Activated CD4-positive, alpha-beta T cell treated with anti-CD3 and anti-CD28 coated beads, Interleukin-2, amount 10 ng/mL, durations not matched to agents 24 days and 14 days (primary cell): ENCODE results near the gene BOD1. TPM values are rescaled to one million over a fixed set of nuclear protein-coding genes. Genes with fewer than 3 reads are reported as not detected.

ENCODE experiments used
- DNase-seq: peaks from one replicate; pipeline ENCODE4 v3.0.0; 2022
- H3K27ac Mint-ChIP-seq: one replicate; pipeline ENCODE4 v1.8.0; 2022; ENCODE audit warnings: mild to moderate bottlenecking, mixed read lengths
- H3K27me3 Mint-ChIP-seq: one replicate; pipeline ENCODE4 v1.8.0; 2022; ENCODE audit warnings: mixed read lengths
- H3K36me3 Mint-ChIP-seq: one replicate; pipeline ENCODE4 v1.8.0; 2022; ENCODE audit warnings: low read depth, mild to moderate bottlenecking, mixed read lengths
- H3K4me1 Mint-ChIP-seq: one replicate; pipeline ENCODE4 v1.8.0; 2021; ENCODE audit warnings: mixed read lengths
- H3K4me3 Mint-ChIP-seq: one replicate; pipeline ENCODE4 v1.8.0; 2022; ENCODE audit warnings: mild to moderate bottlenecking, moderate library complexity, mixed read lengths
- H3K9me3 Mint-ChIP-seq: one replicate; pipeline ENCODE4 v1.8.0; 2021; ENCODE audit warnings: mixed read lengths
- intact Hi-C: fragments of 100-400 bp; cut with micrococcal nuclease; formaldehyde crosslinking; loops from one replicate; pipeline ENCODE4 v1.15.1; 2023
- total RNA-seq: library from RNA; stranded (reverse); gene quantifications from 2 replicates; pipeline ENCODE4 v1.2.3, GENCODE V29; 2022

BOD1 gene
- total RNA-seq, 1 donor from 2014 or later = 31.2 TPM

- Mint-ChIP-seq H3K36me3 (peaks cover 24% of the 10 kb centered on the region), H3K27ac (peak overlapping the region; percentile 95), H3K9me3 (no peaks in the 10 kb centered on the region), H3K4me1 (peaks cover 32% of the 10 kb centered on the region), H3K27me3 (no peaks in the 10 kb centered on the region), H3K4me3 (peak overlapping the region; percentile 95)
- peak; percentile 91 for DNase-seq
- intact Hi-C loops = loop anchor here (1.0 to 10.0 kb wide), 5 partner anchors 272 to 841 kb away; partner anchors contain the start of genes CPEB4, DUSP1, RPL26L1 and STC2
These were observed 420 bp downstream of the BOD1 start for GRCh38 chr5:173615884-173616576.

- Mint-ChIP-seq H3K4me1 (peaks cover 32% of the 10 kb centered on the region), H3K9me3 (no peaks in the 10 kb centered on the region), H3K27me3 (no peaks in the 10 kb centered on the region), H3K27ac (peak overlapping the region; percentile 20), H3K4me3 (peak overlapping the region; percentile 95), H3K36me3 (peaks cover 31% of the 10 kb centered on the region)
- no peak for DNase-seq
- intact Hi-C loops = loop anchor here (10.0 kb wide), 1 partner anchor 840 kb away; the partner anchor contains the start of gene DUSP1
These were observed 1.9 kb downstream of the BOD1 start for GRCh38 chr5:173614591-173614990.

GRCh38 chr5:173613433-173614159 is 2.9 kb downstream of the BOD1 start:
- Mint-ChIP-seq H3K4me3 (no peak overlapping the region), H3K27ac (no peak overlapping the region), H3K4me1 (peaks cover 30% of the 10 kb centered on the region), H3K9me3 (no peaks in the 10 kb centered on the region), H3K27me3 (no peaks in the 10 kb centered on the region), H3K36me3 (peaks cover 33% of the 10 kb centered on the region)
- intact Hi-C loops = loop anchor here (10.0 kb wide), 1 partner anchor 839 kb away; the partner anchor contains the start of gene DUSP1
- no peak for DNase-seq

- Mint-ChIP-seq H3K9me3 (no peaks in the 10 kb centered on the region), H3K36me3 (peaks cover 36% of the 10 kb centered on the region), H3K27me3 (no peaks in the 10 kb centered on the region), H3K27ac (no peak overlapping the region), H3K4me3 (no peak overlapping the region), H3K4me1 (peaks cover 30% of the 10 kb centered on the region)
- intact Hi-C loops = loop anchor here (10.0 kb wide), 1 partner anchor 838 kb away; the partner anchor contains the start of gene DUSP1
- DNase-seq = no peak
These were observed 3.5 kb downstream of the BOD1 start for GRCh38 chr5:173612948-173613347.

DNA sequence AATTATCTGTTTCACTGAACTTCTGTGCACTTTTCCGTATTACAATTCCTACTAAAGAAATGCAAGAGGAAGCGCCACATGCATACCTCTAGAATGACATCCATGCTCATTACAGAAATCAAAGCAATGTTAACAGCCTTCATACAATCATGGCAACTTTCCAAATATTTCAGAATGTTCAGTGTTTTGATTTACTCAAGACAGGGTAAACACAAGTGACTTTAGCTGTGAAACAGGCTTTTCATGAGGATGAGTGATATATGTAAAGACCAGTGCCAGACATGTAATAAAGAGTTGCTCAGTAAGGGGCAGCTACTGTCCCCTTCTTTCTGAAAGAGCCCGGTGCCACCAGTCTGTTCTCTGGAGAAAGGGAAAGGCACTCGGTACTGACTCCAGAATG is 4.7 kb downstream of the BOD1 start:
- Mint-ChIP-seq H3K27ac (no peak overlapping the region), H3K4me1 (peaks cover 25% of the 10 kb centered on the region), H3K36me3 (peaks cover 46% of the 10 kb centered on the region), H3K27me3 (no peaks in the 10 kb centered on the region), H3K9me3 (no peaks in the 10 kb centered on the region), H3K4me3 (no peak overlapping the region)
- no peak for DNase-seq
- intact Hi-C loops = loop anchor here (10.0 kb wide), 1 partner anchor 837 kb away; the partner anchor contains the start of gene DUSP1

- no peak overlapping the region for H3K4me3 Mint-ChIP-seq
- intact Hi-C loops = no loop called here
- no peak overlapping the region for H3K27ac Mint-ChIP-seq
- peaks cover 26% of the 10 kb centered on the region for H3K36me3 Mint-ChIP-seq
- H3K27me3 Mint-ChIP-seq = no peaks in the 10 kb centered on the region
- no peaks in the 10 kb centered on the region for H3K4me1 Mint-ChIP-seq
- H3K9me3 Mint-ChIP-seq = no peaks in the 10 kb centered on the region
- DNase-seq = no peak
These were observed 12.3 kb downstream of the BOD1 start for GRCh38 chr5:173604141-173604540.

DNA sequence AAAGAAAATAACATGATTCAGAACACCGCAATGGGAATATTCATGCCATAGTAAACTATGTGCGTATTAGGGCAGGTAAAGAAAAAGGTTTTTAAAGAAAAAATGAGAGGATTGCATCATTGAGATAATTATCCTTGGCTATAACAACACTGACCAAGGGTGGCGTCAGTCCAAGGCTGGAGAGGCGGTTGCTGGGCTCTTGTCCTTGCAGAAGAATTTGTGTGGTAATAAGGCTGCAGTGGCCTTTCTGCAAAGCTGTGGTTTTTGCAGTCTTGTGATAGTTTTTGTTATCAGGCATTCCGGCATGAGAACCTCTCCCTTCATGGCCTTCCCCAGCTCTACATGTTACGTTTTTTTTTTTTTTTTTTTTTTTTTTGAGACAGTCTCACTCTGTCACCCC is 14.0 kb downstream of the BOD1 start:
- Mint-ChIP-seq H3K27me3 (no peaks in the 10 kb centered on the region), H3K4me3 (no peak overlapping the region), H3K9me3 (no peaks in the 10 kb centered on the region), H3K27ac (no peak overlapping the region), H3K4me1 (no peaks in the 10 kb centered on the region), H3K36me3 (peaks cover 19% of the 10 kb centered on the region)
- no peak for DNase-seq
- intact Hi-C loops = no loop called here

- intact Hi-C loops = no loop called here
- Mint-ChIP-seq H3K36me3 (peaks cover 3% of the 10 kb centered on the region), H3K27ac (no peak overlapping the region), H3K9me3 (no peaks in the 10 kb centered on the region), H3K4me3 (no peak overlapping the region), H3K4me1 (no peaks in the 10 kb centered on the region), H3K27me3 (no peaks in the 10 kb centered on the region)
- DNase-seq = no peak
These were observed 17.8 kb downstream of the BOD1 start for GRCh38 chr5:173598686-173599085.

DNA sequence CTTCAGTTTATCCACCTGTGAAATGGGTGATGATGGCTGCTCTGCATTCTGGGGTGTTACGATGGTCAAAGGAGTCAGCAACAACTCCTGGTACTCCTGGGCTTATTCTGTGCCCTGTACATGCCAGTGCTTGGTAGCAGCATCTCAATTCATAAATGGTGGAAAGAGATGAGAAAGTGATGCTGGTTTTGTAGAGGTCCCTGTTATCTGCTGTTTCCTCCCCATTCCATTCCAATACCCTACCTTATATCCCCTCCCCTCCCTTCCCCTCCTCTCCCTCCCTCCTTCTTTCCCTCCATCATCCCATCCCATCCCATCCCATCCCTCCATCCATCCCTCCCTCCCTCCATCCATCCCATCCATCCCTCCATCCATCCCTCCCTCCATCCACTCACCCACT is 19.1 kb downstream of the BOD1 start:
- H3K4me3 Mint-ChIP-seq = no peak overlapping the region
- no peaks in the 10 kb centered on the region for H3K4me1 Mint-ChIP-seq
- DNase-seq = no peak
- peaks cover 2% of the 10 kb centered on the region for H3K36me3 Mint-ChIP-seq
- no peaks in the 10 kb centered on the region for H3K27me3 Mint-ChIP-seq
- peaks cover 7% of the 10 kb centered on the region for H3K9me3 Mint-ChIP-seq
- intact Hi-C loops = no loop called here
- H3K27ac Mint-ChIP-seq = no peak overlapping the region

GRCh38 chr5:173595841-173596240 is 20.6 kb downstream of the BOD1 start:
- Mint-ChIP-seq H3K27me3 (no peaks in the 10 kb centered on the region), H3K27ac (no peak overlapping the region), H3K4me3 (no peak overlapping the region), H3K9me3 (peaks cover 12% of the 10 kb centered on the region), H3K4me1 (no peaks in the 10 kb centered on the region), H3K36me3 (peaks cover 2% of the 10 kb centered on the region)
- DNase-seq = no peak
- intact Hi-C loops = no loop called here

GRCh38 chr5:173594061-173594460 is 22.4 kb downstream of the BOD1 start:
- Mint-ChIP-seq H3K4me1 (no peaks in the 10 kb centered on the region), H3K9me3 (peaks cover 15% of the 10 kb centered on the region), H3K27ac (no peak overlapping the region), H3K4me3 (no peak overlapping the region), H3K36me3 (no peaks in the 10 kb centered on the region), H3K27me3 (no peaks in the 10 kb centered on the region)
- intact Hi-C loops = no loop called here
- no peak for DNase-seq

DNA sequence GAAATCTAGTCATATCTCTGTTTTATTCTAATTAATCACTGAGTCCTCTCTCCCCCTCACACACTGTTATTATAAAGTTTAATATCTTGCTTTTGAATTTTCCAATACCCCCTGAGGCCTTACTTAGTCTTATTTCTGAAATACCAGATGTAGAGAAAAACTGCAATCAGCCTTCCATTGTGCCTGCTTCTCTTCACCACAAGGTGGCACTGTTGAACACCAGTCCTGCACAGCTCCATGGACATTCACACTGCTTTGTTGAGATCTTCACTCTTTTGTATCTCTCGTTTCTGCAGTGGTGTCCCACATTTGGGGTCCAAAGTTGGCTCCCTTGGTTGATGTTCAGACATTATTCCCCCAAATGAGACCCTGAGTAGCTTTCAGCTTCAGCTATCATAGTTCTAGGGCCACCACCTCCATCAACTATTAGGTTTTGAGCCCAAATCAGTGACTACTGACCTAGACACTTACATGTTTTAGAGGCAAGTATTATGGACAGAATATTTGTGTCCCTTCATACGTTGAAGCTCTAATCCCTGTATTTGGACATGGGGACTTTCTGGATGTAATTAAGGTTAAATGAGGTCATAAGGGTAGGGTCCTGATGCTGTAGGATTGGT is 24.3 kb downstream of the BOD1 start:
- Mint-ChIP-seq H3K27ac (no peak overlapping the region), H3K36me3 (no peaks in the 10 kb centered on the region), H3K4me3 (no peak overlapping the region), H3K9me3 (peaks cover 15% of the 10 kb centered on the region), H3K4me1 (no peaks in the 10 kb centered on the region), H3K27me3 (no peaks in the 10 kb centered on the region)
- DNase-seq = peak; percentile 62
- intact Hi-C loops = no loop called here

DNA sequence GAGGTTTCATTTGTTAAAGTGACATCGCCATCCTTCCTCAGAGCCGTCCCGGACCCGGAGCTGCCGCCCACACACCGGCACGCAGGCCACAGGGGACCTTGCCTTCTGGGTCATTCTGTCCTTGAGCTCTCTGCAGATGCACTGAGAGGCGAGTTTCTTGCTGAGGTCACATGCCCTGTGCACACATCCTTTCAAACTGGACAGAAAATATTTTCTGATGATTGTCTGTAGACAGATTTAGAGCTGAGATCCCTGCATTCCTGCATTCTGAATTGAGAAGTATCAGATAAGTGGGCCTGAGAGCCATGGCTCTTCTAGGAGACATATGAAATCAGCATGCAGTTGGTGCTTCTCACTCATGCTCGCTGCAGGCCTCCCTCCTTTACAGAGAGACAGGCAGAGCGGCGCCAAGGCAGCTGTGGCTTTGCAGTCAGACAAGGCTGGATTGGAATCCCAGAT is 25.4 kb downstream of the BOD1 start:
- no peak overlapping the region for H3K27ac Mint-ChIP-seq
- no peaks in the 10 kb centered on the region for H3K27me3 Mint-ChIP-seq
- no peaks in the 10 kb centered on the region for H3K36me3 Mint-ChIP-seq
- H3K9me3 Mint-ChIP-seq = peaks cover 21% of the 10 kb centered on the region
- H3K4me1 Mint-ChIP-seq = no peaks in the 10 kb centered on the region
- no peak overlapping the region for H3K4me3 Mint-ChIP-seq
- DNase-seq = no peak
- intact Hi-C loops = no loop called here
